DOHH2 (cell line): Measurements from ENCODE around the gene CPT1B.
"Not testable (repeated sequence)": the region's sequence is repeated elsewhere in the genome, so short reads cannot be mapped to it uniquely, and the experiment has no call there.

Experiments
- H3F3A ChIP-seq: fragments of 200-600 bp; sonication (generic), shearing (Covaris generic); 2 replicates; pipeline ENCODE4 v1.6.0; 2016; ENCODE audit warnings: antibody characterized with exemption, mild to moderate bottlenecking; ENCODE audit not compliant: control insufficient read depth, insufficient read depth
- H3K27ac ChIP-seq: fragments of 200-600 bp; sonication (generic); 2 replicates; pipeline ENCODE4 v1.5.1; 2014; ENCODE audit warnings: low read depth, mild to moderate bottlenecking, low read length, moderate library complexity
- H3K27me3 ChIP-seq: fragments of 200-600 bp; sonication (generic); 2 replicates; pipeline ENCODE4 v1.6.1; 2014; ENCODE audit warnings: mild to moderate bottlenecking, low read length, mixed read lengths; ENCODE audit not compliant: control insufficient read depth
- H3K36me3 ChIP-seq: fragments of 200-600 bp; sonication (generic); 2 replicates; pipeline ENCODE4 v1.6.1; 2014; ENCODE audit warnings: mild to moderate bottlenecking, low read length, moderate library complexity, mixed read lengths; ENCODE audit not compliant: control insufficient read depth
- H3K4me1 ChIP-seq: fragments of 200-600 bp; sonication (generic); 2 replicates; pipeline ENCODE4 v1.6.1; 2014; ENCODE audit warnings: mild to moderate bottlenecking, low read length, mixed read lengths; ENCODE audit not compliant: control insufficient read depth
- H3K4me2 ChIP-seq: fragments of 200-600 bp; sonication (generic); 2 replicates; pipeline ENCODE4 v1.6.0; 2014; ENCODE audit warnings: mild to moderate bottlenecking, low read length, moderate library complexity
- H3K4me3 ChIP-seq: fragments of 200-600 bp; sonication (generic); 2 replicates; pipeline ENCODE4 v1.5.1; 2014; ENCODE audit warnings: mild to moderate bottlenecking, low read length, mixed read lengths
- H3K79me2 ChIP-seq: fragments of 200-600 bp; sonication (generic); 2 replicates; pipeline ENCODE4 v1.6.1; 2014; ENCODE audit warnings: mild to moderate bottlenecking, low read length, mixed read lengths; ENCODE audit not compliant: control insufficient read depth
- H3K9me2 ChIP-seq: fragments of 200-600 bp; sonication (generic); replicated peaks from 2 replicates; pipeline ENCODE4 v1.6.1; 2014; ENCODE audit warnings: mild to moderate bottlenecking, low read length, mixed read lengths; ENCODE audit not compliant: control insufficient read depth
- H3K9me3 ChIP-seq: fragments of 200-600 bp; sonication (generic); 2 replicates; pipeline ENCODE4 v1.6.1; 2014; ENCODE audit warnings: antibody characterized with exemption, low read length, mixed read lengths; ENCODE audit not compliant: control insufficient read depth, insufficient read depth
- H4K20me1 ChIP-seq: fragments of 200-600 bp; sonication (generic); 2 replicates; pipeline ENCODE4 v1.6.0; 2014; ENCODE audit warnings: low read depth, mild to moderate bottlenecking, antibody characterized with exemption, low read length, moderate library complexity; ENCODE audit not compliant: control insufficient read depth, insufficient read depth
- CTCF ChIP-seq: fragments of 200-600 bp; sonication (generic); IDR thresholded peaks from one replicate; pipeline ENCODE4 v1.5.1; 2014; ENCODE audit warnings: antibody characterized with exemption, mild to moderate bottlenecking, low read depth, low read length; ENCODE audit not compliant: poor library complexity, severe bottlenecking
- EZH2phosphoT487 ChIP-seq: fragments of 200-600 bp; sonication (generic); IDR thresholded peaks from 2 replicates; pipeline ENCODE4 v1.6.1; 2017; ENCODE audit warnings: borderline replicate concordance, mild to moderate bottlenecking, antibody characterized with exemption, low read length, moderate library complexity, mixed read lengths

The CPT1B gene

GRCh38 chr22:50540381-50540780 is 37.8 kb downstream of the CPT1B start:
- no peaks in the 10 kb centered on the region for H3K9me2 ChIP-seq
- peak overlapping the region; percentile 50 for H3K4me3 ChIP-seq
- H4K20me1 ChIP-seq: no peaks in the 10 kb centered on the region
- TF ChIP-seq CTCF (no peak), EZH2phosphoT487 (no peak)
- peaks cover 91% of the 10 kb centered on the region for H3K4me1 ChIP-seq
- peak overlapping the region; percentile 94 for H3K27ac ChIP-seq
- peak overlapping the region; percentile 72 for H3K4me2 ChIP-seq
- H3K9me3 ChIP-seq: no peaks in the 10 kb centered on the region
- no peaks in the 10 kb centered on the region for H3K79me2 ChIP-seq
- no peaks in the 10 kb centered on the region for H3K27me3 ChIP-seq
- H3K36me3 ChIP-seq: no peaks in the 10 kb centered on the region
- H3F3A ChIP-seq: peaks cover 50% of the 10 kb centered on the region

- Histone ChIP-seq H3K4me2 (no peak overlapping the region), H3F3A (peaks cover 62% of the 10 kb centered on the region), H3K36me3 (no peaks in the 10 kb centered on the region), H3K79me2 (no peaks in the 10 kb centered on the region; the same call in 1 of the 2 replicates), H3K27ac (peak overlapping the region; percentile 94), H3K4me3 (no peak overlapping the region), H3K4me1 (peaks cover 99% of the 10 kb centered on the region), H3K27me3 (no peaks in the 10 kb centered on the region), H3K9me3 (no peaks in the 10 kb centered on the region), H3K9me2 (no peaks in the 10 kb centered on the region), H4K20me1 (no peaks in the 10 kb centered on the region)
- TF ChIP-seq EZH2phosphoT487 (no peak), CTCF (no peak)
These were observed 40.5 kb downstream of the CPT1B start for GRCh38 chr22:50537765-50538164.

DNA sequence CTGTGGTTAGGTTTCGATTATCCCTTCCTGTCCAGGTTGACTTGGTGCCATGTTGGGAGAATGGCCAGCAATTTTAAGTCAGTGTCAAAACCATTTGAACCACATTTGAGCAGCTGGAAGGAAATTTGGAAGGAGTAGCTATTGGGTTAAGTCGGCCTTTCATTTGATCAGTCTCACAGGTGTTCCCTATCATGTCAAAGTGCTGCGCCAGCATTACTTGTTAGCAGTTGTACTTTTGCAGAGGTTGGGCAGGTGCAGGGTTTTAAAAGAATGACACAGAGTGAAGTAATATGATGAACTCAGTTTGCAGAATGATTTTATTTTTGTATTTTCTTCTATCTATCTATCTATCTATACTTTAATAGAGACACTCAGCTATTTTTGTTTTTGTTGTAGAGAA is 42.0 kb downstream of the CPT1B start:
- Histone ChIP-seq H3K9me2 (no peaks in the 10 kb centered on the region), H4K20me1 (no peaks in the 10 kb centered on the region), H3K27ac (peak overlapping the region; percentile 97), H3K4me2 (peak overlapping the region; percentile 76), H3K79me2 (peaks cover 15% of the 10 kb centered on the region), H3K9me3 (no peaks in the 10 kb centered on the region), H3K4me1 (peaks cover 93% of the 10 kb centered on the region), H3K4me3 (peak overlapping the region; percentile 36; the same call in 1 of the 2 replicates), H3F3A (peaks cover 56% of the 10 kb centered on the region), H3K27me3 (no peaks in the 10 kb centered on the region), H3K36me3 (no peaks in the 10 kb centered on the region; the same call in 1 of the 2 replicates)
- TF ChIP-seq EZH2phosphoT487 (no peak), CTCF (no peak)

DNA sequence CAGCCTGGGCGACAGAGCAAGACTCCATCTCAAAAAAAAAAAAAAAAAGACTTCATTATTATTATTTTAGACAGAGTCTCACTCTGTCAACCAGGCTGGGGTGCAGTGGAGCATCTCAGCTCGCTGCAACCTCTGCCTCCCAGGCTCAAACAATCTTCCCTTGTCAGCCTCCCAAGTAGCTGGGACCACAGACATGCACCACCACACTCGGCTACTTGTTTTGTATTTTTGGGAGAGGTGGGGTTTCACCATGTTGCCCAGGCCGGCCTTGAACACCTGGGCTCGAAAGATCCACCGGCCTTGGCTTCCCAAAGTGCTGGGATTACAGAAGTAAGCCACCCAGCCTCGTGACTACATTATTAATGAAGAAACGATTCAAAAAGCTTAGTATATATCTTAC is 43.1 kb downstream of the CPT1B start:
- peaks cover 47% of the 10 kb centered on the region for H3F3A ChIP-seq
- peak overlapping the region; percentile 97 for H3K27ac ChIP-seq
- TF ChIP-seq EZH2phosphoT487 (no peak), CTCF (no peak)

GRCh38 chr22:50533856-50534711 is 44.1 kb downstream of the CPT1B start:
- Histone ChIP-seq H3K4me3 (peak overlapping the region; percentile 69), H3K27ac (peak overlapping the region; percentile 97)
- H3K27me3 ChIP-seq: not testable (repeated sequence)

More for the DNA sequence above, 43.1 kb downstream of the CPT1B start:
- peaks cover 88% of the 10 kb centered on the region for H3K4me1 ChIP-seq
- H3K9me3 ChIP-seq: no peaks in the 10 kb centered on the region
- no peaks in the 10 kb centered on the region for H3K9me2 ChIP-seq
- no peaks in the 10 kb centered on the region for H4K20me1 ChIP-seq
- peak overlapping the region; percentile 54 for H3K4me3 ChIP-seq
- peaks cover 17% of the 10 kb centered on the region for H3K79me2 ChIP-seq
- H3K36me3 ChIP-seq: peaks cover 2% of the 10 kb centered on the region; the same call in 1 of the 2 replicates
- H3K4me2 ChIP-seq: peak overlapping the region; percentile 76
- no peaks in the 10 kb centered on the region for H3K27me3 ChIP-seq

More at GRCh38 chr22:50533856-50534711, 44.1 kb downstream of the CPT1B start:
- H4K20me1 ChIP-seq, H3K9me2 ChIP-seq, H3K36me3 ChIP-seq, H3K9me3 ChIP-seq: not testable (repeated sequence)
- Histone ChIP-seq H3F3A (peaks cover 42% of the 10 kb centered on the region), H3K4me1 (peaks cover 83% of the 10 kb centered on the region), H3K4me2 (peak overlapping the region; percentile 94), H3K79me2 (peaks cover 17% of the 10 kb centered on the region)
